Hepatocyte (in vitro differentiated cells): Measurements from ENCODE around the gene RBKS.

ENCODE experiments used
- CTCF ChIP-seq: fragments of 200-600 bp; sonication (generic); IDR thresholded peaks from 2 replicates; pipeline ENCODE4 v1.5.1; 2016; ENCODE audit warnings: antibody characterized with exemption, mild to moderate bottlenecking; ENCODE audit not compliant: poor library complexity
- EZH2 ChIP-seq: fragments of 200-600 bp; sonication (generic); IDR thresholded peaks from 2 replicates; pipeline ENCODE4 v1.6.1; 2016; ENCODE audit warnings: antibody characterized with exemption, mild to moderate bottlenecking, borderline replicate concordance

GRCh38 chr2:27814758-27815157 is 75.4 kb downstream of the RBKS start:
- TF ChIP-seq EZH2 (no peak), CTCF (no peak)
